ENCODE data around the gene COL18A1. TPM values are rescaled to one million over a fixed set of nuclear protein-coding genes. Genes with fewer than 3 reads are reported as not detected.

COL18A1 gene
- total RNA-seq, 4 donors from 2014 or later = 19.3 to 121 (median 23.3) TPM

GRCh38 chr21:45515241-45516061 lies 110.5 kb downstream of the COL18A1 start:
- intact Hi-C loops (cut with DNase I; ENCODE audit: low total_unique reads) = no loop called here
- Histone ChIP-seq H3K27me3 (no peaks in the 10 kb centered on the region), H3K36me3 (peaks cover 0 to 6% (median 0%) of the 10 kb centered on the region in 4 donors), H3K4me3 (no peak overlapping the region), H3K4me1 (peaks cover 0 to 15% (median 6%) of the 10 kb centered on the region in 4 donors), H3K9me3 (peaks cover 19 to 20% of the 10 kb centered on the region in 2 donors), H3K27ac (no peak overlapping the region)
- in situ Hi-C loops (cut with MboI; ENCODE audit: low pct_ligation_motif_present in 1 of 4, low pct_unique_long_range_greater_than_20kb in 1 of 4, low sequenced_read_pairs in 3 of 4) = no loop called here
- no peak for TF ChIP-seq POLR2AphosphoS5 (IDR thresholded peaks at IDR 0.05)
- no peak for TF ChIP-seq POLR2A (IDR thresholded peaks at IDR 0.05)
- TF ChIP-seq, protein P1, sequence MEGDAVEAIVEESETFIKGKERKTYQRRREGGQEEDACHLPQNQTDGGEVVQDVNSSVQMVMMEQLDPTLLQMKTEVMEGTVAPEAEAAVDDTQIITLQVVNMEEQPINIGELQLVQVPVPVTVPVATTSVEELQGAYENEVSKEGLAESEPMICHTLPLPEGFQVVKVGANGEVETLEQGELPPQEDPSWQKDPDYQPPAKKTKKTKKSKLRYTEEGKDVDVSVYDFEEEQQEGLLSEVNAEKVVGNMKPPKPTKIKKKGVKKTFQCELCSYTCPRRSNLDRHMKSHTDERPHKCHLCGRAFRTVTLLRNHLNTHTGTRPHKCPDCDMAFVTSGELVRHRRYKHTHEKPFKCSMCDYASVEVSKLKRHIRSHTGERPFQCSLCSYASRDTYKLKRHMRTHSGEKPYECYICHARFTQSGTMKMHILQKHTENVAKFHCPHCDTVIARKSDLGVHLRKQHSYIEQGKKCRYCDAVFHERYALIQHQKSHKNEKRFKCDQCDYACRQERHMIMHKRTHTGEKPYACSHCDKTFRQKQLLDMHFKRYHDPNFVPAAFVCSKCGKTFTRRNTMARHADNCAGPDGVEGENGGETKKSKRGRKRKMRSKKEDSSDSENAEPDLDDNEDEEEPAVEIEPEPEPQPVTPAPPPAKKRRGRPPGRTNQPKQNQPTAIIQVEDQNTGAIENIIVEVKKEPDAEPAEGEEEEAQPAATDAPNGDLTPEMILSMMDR (IDR thresholded peaks at IDR 0.05) = no peak
- TF ChIP-seq EP300 (IDR thresholded peaks at IDR 0.05; ENCODE audit: low read depth) = no peak
- DNase-seq = no peak
- WGBS, 2 donors (ENCODE audit: low coverage in 1 of 2) = 98% methylated on average over 16 of the region's 31 CpGs; no CpG with 5 or more reads in 1 of the 2 donors

GRCh38 chr21:45516071-45516670 lies 111.2 kb downstream of the COL18A1 start:
- WGBS, 2 donors (ENCODE audit: low coverage in 1 of 2) = 95% methylated on average over 21 of the region's 21 CpGs; no CpG with 5 or more reads in 1 of the 2 donors
- Histone ChIP-seq H3K36me3 (peaks cover 0 to 6% (median 0%) of the 10 kb centered on the region in 4 donors), H3K27me3 (no peaks in the 10 kb centered on the region), H3K4me1 (peaks cover 0 to 15% (median 6%) of the 10 kb centered on the region in 4 donors), H3K9me3 (peaks cover 21 to 22% of the 10 kb centered on the region in 2 donors), H3K27ac (no peak overlapping the region), H3K4me3 (no peak overlapping the region)
- intact Hi-C loops (cut with DNase I; ENCODE audit: low total_unique reads) = no loop called here
- in situ Hi-C loops (cut with MboI; ENCODE audit: low pct_ligation_motif_present in 1 of 4, low pct_unique_long_range_greater_than_20kb in 1 of 4, low sequenced_read_pairs in 3 of 4) = no loop called here
- DNase-seq = no peak
- no peak for TF ChIP-seq EP300 (IDR thresholded peaks at IDR 0.05; ENCODE audit: low read depth)
- TF ChIP-seq, protein P1 (IDR thresholded peaks at IDR 0.05) = no peak
- TF ChIP-seq POLR2AphosphoS5 (IDR thresholded peaks at IDR 0.05) = no peak
- no peak for TF ChIP-seq POLR2A (IDR thresholded peaks at IDR 0.05)

- TF ChIP-seq, protein P1 (IDR thresholded peaks at IDR 0.05) = no peak
- TF ChIP-seq POLR2AphosphoS5 (IDR thresholded peaks at IDR 0.05) = no peak
- TF ChIP-seq POLR2A (IDR thresholded peaks at IDR 0.05) = no peak
- no peak for TF ChIP-seq EP300 (IDR thresholded peaks at IDR 0.05; ENCODE audit: low read depth)
- intact Hi-C loops (cut with DNase I; ENCODE audit: low total_unique reads) (no loop called here), in situ Hi-C loops (cut with MboI; ENCODE audit: low pct_ligation_motif_present in 1 of 4, low pct_unique_long_range_greater_than_20kb in 1 of 4, low sequenced_read_pairs in 3 of 4) (no loop called here)
- Histone ChIP-seq H3K27ac (no peak overlapping the region), H3K4me1 (peaks cover 0 to 15% (median 6%) of the 10 kb centered on the region in 4 donors), H3K27me3 (no peaks in the 10 kb centered on the region), H3K9me3 (peaks cover 23 to 24% of the 10 kb centered on the region in 2 donors), H3K4me3 (no peak overlapping the region), H3K36me3 (peaks cover 0 to 7% (median 0%) of the 10 kb centered on the region in 4 donors)
- DNase-seq = no peak
- WGBS, 2 donors (ENCODE audit: low coverage in 1 of 2) = 85% methylated on average over 14 of the region's 14 CpGs; no CpG with 5 or more reads in 1 of the 2 donors
Observed at GRCh38 chr21:45516671-45517151, 111.7 kb downstream of the COL18A1 start.

Data from transverse colon (tissue), 4 donors.